Measurements from ENCODE around the gene LCTL. TPM values are rescaled to one million over a fixed set of nuclear protein-coding genes. Genes with fewer than 3 reads are reported as not detected.
"Not testable (repeated sequence)": the region's sequence is repeated elsewhere in the genome, so short reads cannot be mapped to it uniquely, and the experiment has no call there.

Gene LCTL
- polyA plus RNA-seq, 1 donor: 0.14 TPM

- no peak for DNase-seq (ENCODE audit: low read depth)
Observed at GRCh38 chr15:66565141-66565641, 607 bp downstream of the LCTL start.

- DNase-seq (ENCODE audit: low read depth): no peak
Observed at GRCh38 chr15:66564136-66565041, 1.4 kb downstream of the LCTL start.

DNA sequence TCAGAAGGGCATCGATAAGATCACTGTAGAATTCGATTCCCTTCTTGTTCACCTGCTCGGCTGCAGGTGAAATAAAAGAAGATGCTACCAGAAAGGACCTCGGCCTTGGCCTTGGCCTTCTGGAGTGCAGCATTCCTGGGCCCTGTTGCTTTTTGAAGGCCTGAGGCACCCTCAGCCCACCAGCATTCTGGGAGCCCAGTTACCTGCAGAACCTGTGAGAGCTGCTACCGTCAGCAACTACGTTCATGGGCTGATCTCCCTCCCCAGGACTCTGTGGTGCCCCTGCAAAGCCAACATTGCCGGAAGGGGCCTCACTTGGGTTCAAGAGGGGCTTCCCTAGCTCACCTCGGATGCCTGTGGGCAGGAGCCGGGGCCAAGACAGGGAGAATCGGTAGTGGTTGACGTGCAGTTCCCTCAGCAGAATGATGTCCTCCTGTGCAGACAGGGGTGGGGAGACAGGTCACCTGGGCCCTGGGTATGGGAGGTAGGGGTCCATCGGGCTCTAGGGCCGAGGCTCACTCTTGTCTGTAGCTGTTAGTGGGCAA is 2.2 kb downstream of the LCTL start:
- no peak for DNase-seq (ENCODE audit: low read depth)

DNA sequence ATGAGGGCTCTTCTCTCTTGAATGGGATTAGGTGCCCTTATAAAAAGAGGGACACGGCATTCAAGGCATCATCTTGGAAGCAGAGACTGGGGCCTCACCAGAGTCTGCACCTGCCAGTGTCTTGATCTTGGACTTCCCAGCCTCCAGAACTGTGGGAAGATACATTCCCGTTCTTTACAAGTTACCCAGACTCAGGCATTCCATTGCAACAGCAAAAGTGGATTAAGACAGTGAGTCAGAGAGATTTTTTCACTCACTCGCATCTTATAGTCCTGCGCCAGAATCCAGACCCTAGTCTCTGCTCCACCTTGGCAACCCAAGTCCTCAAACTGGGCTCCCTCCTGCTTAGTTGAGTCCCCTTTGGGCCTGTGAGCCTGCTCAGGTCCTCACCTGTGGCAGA is 2.7 kb downstream of the LCTL start:
- no peak for DNase-seq (ENCODE audit: low read depth)

DNA sequence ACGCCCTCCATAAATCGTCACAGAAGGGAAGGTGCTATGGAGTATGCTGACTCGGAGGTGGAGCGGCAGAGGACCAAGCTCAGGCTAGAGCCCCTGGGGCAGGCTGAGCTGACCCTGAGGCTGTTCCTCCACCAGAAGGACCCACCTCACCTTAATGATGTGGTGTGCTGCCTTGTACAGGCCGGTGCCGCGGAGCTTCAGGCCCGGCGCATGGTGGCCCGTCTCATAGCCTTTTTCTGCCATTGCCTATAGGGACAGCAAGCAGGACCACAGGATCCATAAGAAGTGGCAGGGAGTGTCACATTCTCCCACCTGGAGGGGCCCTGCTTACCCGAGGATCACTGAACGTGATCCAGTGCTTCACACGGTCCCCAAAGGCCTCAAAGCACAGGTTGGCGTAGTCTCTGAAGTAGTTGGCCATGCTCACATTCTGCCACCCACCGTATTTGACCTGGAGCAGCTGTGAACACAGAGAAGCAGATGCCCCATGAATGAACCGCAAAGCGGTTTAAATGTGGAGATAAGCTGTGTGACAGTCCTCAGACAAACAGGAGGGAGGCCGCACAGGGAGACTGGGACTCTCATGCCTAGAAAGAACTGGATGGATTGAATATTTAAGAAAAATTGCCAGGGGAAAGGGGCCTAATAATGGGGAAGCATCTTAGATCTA is 4.8 kb downstream of the LCTL start:
- no peak for DNase-seq (ENCODE audit: low read depth)

GRCh38 chr15:66558271-66558670 is 7.5 kb downstream of the LCTL start:
- no peak for DNase-seq (ENCODE audit: low read depth)

DNA sequence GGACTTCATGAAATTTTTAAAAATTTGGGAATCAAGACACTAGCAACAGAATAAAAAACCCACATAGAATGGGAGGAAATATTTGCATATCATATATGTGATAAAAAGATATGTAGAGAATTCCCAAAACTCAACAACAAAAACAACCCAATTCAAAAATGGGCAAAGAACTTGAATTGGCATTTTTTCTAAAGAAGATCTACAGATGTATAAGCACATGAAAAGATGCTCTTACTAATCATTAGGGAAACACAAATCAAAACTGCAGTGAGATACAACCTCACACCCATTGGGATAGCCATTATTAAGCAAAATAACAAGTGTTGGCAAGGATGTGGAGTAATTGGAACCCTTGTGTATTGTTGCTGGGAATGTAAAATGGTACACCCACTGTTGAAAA is 10.1 kb downstream of the LCTL start:
- DNase-seq (ENCODE audit: low read depth): no peak

DNA sequence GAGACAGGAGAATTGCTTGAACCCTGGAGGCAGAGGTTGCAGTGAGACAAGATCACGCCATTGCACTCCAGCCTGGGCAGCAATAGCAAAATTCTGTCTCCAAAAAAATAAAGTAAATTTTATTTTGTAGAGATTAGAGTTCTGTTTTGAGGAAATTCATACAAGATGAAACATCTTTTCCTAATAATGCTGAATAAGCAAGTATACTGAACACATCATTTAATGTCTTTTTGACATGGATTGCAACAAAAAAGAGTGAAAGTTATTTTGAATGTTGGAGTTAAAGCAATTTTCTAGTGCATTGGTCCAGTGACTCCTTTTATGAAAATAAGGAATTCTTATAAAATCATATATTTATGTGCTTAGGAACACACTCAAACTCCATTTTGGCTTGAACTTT is 20.5 kb downstream of the LCTL start:
- no peak for DNase-seq (ENCODE audit: low read depth)

DNA sequence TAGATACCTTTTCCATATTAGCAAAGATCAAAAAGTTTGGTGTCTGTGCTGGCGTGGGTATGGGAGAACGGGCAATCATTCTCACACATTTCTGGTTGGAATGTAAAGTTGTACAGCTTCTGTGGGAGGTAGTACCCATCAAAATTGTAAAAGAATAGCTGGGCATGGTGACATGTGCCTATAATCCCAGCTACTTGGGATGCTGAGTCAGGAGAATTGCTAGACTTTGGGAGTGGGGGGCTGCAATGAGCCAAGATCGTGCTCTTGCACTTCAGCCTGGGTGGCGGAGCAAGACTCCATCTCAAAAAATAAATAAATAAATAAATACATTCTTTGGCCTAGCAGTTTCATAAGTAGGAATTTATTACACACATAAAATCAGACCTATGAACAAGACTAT is 22.9 kb downstream of the LCTL start:
- no peak for DNase-seq (ENCODE audit: low read depth)

DNA sequence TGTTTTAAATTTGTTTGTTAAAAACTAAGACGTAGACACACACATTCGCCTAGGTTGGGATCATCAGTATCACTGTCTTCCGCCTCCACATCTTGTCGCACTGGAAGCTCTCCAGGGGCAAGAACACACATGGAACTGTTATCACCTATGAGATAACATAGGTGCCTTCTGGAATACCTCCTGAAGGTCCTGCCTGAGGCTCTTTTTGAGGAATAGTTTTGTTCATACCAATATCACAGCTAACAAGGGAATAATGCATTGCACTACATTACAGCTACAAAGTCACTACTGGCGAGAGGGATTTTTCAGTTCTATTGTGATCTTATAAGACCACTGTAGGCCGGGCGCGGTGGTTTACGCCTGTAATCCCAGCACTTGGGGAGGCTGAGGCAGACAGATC is 30.7 kb downstream of the LCTL start:
- DNase-seq (ENCODE audit: low read depth): no peak

DNA sequence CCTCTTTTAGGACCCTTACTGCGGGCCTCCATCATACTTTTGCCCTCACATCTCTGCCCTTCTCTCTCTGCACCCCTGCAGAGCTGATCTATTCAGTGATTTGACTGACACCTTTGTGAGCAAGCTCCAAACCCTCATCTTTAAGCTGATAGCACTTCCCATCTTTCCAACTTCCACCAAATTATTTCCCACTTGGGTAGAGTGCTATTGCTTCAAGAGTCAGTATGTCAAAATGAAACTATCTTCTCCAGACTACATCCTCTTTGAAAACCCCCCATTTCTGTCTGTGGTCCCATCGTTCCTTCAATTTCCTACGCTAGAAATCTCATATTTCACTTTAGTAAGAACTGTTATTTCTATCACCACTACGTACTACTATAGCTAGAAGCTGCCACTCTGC is 41.0 kb downstream of the LCTL start:
- no peak for DNase-seq (ENCODE audit: low read depth)

DNA sequence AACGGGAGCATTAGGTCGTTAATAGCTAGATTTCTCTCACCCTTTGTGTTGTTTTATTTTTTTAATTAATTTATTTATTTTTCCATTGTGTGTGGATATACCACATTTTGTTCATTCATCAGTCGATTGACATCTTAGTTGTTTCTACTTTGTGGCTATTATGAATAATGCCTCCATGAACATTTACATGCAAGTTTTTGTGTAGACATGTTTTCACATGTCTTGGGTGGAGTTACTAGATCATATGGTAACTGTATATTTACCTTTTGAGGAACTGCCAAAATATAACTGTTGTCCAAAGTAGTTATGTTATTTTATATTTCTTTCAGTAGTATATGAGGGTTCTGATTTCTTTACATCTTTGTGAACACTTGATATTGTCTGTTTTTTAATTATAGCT is 41.9 kb downstream of the LCTL start:
- no peak for DNase-seq (ENCODE audit: low read depth)

GRCh38 chr15:66515901-66516322 is 49.9 kb downstream of the LCTL start:
- no peak for DNase-seq (ENCODE audit: low read depth)

DNA sequence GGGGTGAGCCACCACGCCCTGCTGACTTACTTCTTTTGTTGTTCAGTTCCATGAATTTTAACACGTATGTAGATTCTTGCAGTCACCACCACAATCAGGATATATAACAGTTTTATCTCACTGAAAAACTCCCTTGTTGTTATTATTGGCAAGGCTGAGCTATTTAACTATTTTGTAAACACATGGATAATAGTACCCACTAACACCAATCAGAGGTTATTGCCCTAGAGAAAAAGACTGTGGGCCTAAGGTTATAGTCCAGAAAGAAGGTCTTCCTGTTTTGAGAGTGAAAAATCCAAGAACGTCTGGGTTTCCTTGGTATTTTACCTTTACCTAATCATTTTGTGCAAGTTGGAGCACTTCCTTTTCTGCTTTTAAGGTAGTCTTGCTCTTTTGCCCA is 51.2 kb downstream of the LCTL start:
- DNase-seq (ENCODE audit: low read depth): no peak

DNA sequence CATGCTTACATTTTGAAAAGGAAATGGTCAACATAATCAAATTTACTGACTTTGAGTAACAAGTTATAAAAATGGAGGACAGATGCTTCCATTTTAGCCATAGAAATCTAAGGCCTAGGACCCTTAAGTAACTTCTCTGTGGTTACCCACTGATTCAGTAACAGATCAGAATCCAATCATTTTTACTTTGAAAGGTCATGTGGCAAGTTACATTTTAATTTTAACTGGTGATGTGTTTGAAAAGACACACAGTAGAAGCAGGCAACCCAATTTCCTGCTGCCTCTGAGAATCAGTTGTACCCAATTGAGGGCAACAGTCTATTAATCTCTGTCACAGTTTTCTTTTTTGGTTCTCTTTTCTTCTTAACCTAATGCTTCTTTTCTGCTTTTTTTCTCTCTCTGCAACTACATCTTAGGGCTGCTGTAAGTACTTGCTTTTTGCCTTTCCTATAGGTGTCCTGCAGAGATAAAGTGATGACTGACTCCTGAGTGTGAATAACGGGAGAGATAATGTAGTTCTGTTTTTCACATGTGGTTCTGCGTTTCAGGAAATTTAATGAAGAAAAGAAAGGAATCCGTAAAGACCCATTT is 57.4 kb downstream of the LCTL start:
- DNase-seq (ENCODE audit: low read depth): no peak

DNA sequence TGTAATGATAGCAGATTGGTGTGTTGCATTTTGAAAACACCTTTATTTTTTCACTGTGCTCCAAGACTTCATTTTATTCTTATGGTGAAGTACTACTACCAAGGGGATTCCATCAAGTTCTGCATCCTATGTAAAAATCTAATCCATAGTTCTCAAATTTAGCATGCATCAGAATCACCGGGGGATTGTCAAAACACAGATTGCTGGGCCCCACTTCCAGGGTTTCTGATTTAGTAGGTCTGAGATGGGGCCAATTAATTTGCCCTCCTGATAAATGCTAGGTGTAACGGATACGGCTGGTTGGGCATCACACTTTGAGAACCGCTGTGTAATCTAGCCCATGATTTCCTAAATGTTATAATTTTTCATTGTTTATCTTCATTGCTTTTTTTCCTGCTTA is 60.0 kb downstream of the LCTL start:
- DNase-seq (ENCODE audit: low read depth): no peak

GRCh38 chr15:66505430-66505811 is 60.4 kb downstream of the LCTL start:
- no peak for DNase-seq (ENCODE audit: low read depth)

- peak; percentile 67 for DNase-seq (ENCODE audit: low read depth)
Observed at GRCh38 chr15:66504563-66505429, 61.0 kb downstream of the LCTL start, which contains the start of the genes RPL4 and ZWILCH. RPL4 (minus strand) TSS chr15:66504855; CDS start chr15:66504790, 65 bp downstream. ZWILCH (plus strand) TSS chr15:66505326; CDS start chr15:66505339, 13 bp downstream.

GRCh38 chr15:66503780-66504562 is 61.8 kb downstream of the LCTL start:
- no peak for DNase-seq (ENCODE audit: low read depth)

- not testable (repeated sequence) for DNase-seq (ENCODE audit: low read depth)
Observed at GRCh38 chr15:66503041-66503648, 62.7 kb downstream of the LCTL start.
